Ovary (tissue), 3 donors: ENCODE data around the gene HSPA12A.

Experiments
- EP300 ChIP-seq: sonication (generic); formaldehyde crosslinking; IDR thresholded peaks from one replicate; pipeline ENCODE4 v1.6.1; 2017; ENCODE audit warnings: antibody characterized with exemption
- POLR2A ChIP-seq: fragments of 450-650 bp; IDR thresholded peaks from one replicate; pipeline ENCODE4 v1.6.1; 2017; ENCODE audit warnings: antibody characterized with exemption, mild to moderate bottlenecking, moderate library complexity
- TF ChIP-seq, protein P1 (sequence below), 3 donors: fragments of 450-650 bp in 2 of 3; fragments of 200-600 bp in 1 of 3; IDR thresholded peaks; one replicate each; pipeline versions ENCODE4 v1.5.1 to v1.8.0; 2016 to 2022; ENCODE audit warnings: antibody characterized with exemption in 3 of 3, mild to moderate bottlenecking in 1 of 3
- donor health status: DM: no; HTN: no; CAD: no.

DNA sequence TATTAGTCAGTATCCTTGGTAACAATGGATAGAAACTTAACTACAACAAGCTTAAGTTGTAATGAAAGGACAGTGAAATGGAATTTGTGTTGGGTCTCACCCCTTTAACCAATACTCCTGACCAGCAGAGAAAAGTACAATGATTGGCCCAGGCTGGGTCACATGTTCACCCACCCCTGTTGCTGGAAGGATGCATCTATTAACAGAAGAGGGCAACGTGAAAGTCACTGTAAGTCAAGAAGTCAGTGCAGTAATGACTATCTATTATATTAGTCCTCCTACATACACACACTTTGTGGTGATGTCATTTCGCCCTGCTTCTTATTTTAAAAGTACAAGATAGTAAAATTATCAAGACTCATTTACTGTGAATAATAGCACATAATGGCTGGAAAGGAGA, 105.4 kb downstream of the HSPA12A start:
- TF ChIP-seq, protein P1, sequence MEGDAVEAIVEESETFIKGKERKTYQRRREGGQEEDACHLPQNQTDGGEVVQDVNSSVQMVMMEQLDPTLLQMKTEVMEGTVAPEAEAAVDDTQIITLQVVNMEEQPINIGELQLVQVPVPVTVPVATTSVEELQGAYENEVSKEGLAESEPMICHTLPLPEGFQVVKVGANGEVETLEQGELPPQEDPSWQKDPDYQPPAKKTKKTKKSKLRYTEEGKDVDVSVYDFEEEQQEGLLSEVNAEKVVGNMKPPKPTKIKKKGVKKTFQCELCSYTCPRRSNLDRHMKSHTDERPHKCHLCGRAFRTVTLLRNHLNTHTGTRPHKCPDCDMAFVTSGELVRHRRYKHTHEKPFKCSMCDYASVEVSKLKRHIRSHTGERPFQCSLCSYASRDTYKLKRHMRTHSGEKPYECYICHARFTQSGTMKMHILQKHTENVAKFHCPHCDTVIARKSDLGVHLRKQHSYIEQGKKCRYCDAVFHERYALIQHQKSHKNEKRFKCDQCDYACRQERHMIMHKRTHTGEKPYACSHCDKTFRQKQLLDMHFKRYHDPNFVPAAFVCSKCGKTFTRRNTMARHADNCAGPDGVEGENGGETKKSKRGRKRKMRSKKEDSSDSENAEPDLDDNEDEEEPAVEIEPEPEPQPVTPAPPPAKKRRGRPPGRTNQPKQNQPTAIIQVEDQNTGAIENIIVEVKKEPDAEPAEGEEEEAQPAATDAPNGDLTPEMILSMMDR (IDR thresholded peaks at IDR 0.05) = no peak
- TF ChIP-seq POLR2A (no peak), EP300 (no peak)
